CD4-positive, alpha-beta T cell treated with Interferon gamma for 1 hour (primary cell): ENCODE results near the gene FHIT.

Experiments
- DNase-seq: peaks from one replicate; pipeline ENCODE4 v3.0.0-alpha.2; 2020

The FHIT gene

DNA sequence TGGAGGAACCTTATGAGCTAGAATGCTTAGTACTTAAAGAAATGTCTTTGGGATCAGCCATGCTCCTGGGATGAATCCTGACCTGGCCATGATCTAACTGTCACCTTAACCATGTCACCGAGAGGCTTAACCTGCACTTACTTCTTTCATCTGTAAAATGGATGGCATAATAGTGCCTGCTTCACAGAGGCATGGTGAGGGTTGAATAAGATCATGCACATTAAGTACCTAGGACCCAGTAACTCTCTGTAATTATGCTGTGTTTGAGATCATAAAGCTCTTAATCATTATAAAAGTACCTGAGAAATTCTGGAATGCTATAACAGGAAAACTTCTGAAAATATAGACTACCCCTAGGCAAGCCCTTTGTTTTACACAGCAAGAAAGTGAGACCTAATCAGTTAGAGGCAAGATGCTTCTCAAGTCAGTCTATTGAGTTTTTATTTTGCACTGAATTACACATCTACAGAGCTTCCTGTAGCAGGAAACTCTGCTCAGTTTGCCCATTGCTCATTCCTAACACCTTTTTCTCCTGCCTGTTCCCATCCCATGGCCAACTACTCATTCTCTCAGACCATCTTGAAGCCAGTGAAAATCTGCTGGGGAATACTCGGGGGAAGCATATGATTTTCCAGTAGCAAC lies 1185.9 kb downstream of the FHIT start:
- DNase-seq: no peak

DNA sequence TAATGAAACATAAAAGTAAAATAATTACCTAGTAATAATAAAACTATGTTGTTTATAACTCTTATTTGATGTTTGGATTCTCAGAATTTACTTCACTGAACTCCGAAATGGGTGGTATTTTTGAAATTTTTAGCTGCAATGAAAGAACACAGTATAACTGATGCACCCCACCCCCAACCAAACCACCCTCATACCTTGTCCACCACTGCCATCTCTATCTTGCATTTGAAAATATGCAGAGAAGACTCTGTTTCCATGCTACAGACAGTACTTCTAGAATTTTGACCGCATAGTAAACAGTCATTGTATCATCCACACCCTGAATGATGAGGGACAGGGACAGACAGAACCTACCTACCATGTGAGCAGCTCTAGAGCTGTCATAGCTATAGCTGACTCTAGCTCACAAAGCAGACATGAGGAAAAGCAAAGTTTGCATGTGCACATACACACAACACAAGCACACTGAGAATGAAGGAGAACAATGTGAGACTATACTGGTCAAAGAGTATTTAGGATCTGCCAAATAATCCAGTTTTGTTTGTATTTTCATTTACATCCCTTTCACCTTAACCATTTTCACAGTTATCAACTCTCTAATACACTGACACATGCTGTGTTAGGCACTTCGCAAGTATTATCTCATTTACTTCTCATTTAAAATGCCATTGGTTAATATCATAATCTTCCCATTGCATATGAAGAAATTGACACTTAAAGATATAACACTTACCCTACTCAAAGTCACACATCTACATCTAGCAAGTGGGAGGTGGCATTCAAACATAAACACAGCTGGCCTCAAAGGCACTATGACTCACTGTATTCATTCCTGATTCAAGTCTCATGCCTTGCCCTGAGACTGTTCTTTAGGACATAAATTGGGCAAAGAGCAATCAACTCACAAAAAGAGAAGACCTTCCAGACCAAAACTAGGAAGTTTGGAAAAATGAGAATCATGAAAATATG lies 1186.8 kb downstream of the FHIT start:
- no peak for DNase-seq

DNA sequence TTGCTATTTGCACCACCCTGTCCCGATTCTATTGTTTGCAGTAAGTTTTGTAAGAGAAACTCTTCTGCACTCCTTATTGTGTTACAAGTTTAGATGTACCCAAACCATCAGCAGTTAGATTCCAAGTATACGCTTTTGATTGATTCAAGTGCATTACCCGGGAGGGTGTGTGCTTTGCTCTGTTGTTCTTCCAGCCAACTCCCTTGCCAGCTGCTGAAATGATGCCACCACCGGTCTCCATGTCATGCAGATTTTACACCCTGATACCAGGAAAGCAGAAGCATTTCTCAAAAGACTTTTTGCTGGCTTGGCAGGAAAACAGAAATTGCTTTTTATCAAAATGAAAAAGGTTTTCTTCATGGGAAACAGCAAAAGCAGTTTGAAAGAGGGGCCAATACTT lies 1194.8 kb downstream of the FHIT start:
- DNase-seq: peak; percentile 13

DNA sequence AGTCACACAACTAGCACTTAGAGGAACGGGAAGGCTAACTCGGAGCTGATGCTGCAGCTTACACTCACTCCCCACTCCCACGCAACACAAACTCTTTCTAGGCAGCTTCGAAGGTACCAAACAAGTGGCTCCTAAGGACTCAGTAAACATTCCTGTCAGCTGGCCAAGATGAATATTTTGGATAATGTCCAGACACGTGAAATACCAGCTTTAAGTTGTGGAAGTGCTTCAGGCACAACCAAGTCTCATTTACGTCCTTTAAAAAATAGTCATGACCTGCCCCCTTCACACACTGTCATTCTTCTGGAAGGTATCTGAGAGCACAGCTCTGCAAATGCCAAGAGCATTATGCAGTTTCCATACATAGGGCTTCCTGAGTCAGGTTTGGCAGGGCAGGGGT lies 1195.5 kb downstream of the FHIT start:
- no peak for DNase-seq

DNA sequence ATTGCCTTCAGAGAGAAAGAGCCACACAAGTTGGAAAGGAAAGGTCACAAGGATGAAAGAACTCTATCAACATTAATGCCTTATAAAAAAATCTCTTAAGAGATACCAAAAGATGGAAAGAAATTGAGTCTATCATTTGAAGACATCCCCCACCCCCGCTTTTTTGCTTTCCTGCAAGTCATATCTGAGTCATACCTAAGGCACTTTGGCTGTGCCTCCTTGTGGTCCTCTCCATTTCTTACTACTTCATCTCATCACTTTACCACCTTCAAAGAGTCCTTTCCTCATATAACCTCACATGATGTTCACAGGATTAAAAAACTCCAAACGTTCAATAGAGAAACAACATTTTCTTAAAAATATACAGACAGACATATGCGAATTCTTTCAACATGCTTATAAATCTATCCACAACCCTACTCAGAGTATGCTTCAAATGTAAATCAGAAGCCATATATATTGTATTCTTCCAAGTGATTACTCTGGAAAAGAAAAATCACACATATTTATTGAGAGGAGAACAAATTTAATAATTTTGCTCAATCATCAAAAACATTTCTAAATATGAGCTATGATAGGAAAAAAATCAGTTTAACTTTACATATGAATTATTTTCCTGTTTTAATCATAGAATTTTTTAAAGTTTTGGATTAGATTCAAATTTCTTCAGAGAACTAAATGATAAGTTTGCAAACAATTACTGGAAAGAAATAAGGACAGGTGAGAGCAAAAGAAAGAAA lies 1197.6 kb downstream of the FHIT start:
- DNase-seq: no peak

DNA sequence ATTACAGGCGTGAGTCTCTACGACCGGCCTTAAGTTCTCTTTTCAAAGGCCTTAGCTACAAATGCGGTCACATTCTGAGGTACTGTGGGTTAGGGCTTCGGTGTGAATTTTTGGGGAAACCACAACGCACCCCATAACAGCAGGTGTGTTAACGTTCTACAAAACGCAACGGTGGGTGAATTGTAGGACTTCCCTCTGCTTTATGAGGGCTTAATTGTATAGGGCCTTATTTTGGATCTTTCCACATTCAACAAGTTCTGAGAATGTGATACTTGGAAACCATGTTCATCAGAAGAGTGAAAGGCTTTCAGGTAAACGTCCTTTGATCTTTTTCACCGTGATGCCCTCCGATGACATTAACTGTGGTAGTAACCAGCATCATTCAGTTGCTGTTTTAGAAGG lies 1202.8 kb downstream of the FHIT start:
- peak; percentile 46 for DNase-seq

DNA sequence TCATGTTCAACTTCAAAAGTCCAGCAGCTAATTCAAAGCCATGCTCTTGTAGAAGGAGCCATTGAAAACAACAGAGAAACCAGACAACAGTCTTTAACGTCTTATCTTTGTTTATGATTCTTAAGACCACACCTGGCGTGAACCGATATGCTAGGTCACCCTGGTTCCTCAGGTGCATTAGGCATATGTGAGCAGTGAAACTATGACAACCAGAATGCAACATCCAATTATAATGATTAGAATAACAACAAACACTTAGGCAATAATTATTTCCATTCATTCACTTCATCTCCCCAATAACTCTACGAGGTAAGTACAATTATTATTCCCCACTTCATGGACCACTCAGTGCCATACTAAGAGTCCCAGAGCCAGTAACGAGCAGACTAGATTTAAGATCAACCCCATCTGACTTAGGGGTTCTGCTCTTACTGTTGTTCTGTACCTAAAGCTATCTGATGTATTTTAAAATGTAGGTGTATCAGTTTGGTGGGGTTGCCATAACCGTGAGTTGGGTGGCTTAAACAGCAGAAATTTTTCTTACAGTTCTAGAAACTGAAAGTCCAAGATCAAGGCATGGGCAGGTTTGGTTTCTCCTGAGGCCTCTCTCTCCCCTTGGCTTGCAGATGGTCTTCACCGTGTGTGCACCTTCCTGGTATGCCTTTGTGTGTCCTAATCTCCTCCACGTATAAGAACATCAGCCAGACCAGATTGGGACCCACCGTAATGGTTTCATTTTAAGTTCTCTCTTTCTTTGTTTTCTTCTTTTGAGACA lies 1203.6 kb downstream of the FHIT start:
- peak; percentile 2 for DNase-seq

DNA sequence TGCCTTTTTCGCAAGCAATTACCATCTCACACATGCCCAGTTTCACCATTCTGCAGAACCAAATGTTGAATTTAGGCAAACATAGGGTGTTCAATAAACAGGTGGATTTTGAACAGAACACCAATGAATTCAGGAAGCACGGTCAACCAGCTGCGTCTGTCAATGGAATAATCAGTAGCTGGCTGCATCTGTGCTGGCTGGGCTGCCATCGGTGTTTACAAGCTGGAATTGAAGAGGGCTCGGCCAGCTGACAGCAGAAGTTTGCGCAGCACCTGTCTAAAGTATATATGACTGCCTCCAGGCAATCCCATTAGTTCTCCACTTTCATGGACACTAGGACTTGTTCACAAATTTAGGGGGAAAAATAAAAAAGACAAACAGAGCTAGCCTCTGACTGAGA lies 1205.0 kb downstream of the FHIT start:
- DNase-seq: no peak

DNA sequence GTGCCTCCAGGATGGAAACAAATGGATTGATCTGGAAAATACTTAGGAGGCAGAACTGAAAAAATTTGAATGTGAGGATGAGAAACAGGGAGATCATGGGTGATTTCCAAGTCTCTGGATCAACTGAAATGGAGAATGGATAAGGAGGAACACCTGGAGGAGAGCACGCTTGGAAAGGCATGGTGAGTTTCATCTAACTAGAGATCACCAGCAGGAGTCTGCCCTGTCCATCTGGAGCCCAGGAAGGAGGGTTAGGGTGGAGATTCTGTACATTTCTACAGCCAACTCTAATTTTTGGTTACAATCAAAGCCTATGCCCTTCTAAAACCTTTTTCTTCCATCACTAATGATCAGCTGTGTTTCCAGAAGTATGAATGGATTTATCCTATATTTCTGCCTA lies 1205.6 kb downstream of the FHIT start:
- DNase-seq: no peak

DNA sequence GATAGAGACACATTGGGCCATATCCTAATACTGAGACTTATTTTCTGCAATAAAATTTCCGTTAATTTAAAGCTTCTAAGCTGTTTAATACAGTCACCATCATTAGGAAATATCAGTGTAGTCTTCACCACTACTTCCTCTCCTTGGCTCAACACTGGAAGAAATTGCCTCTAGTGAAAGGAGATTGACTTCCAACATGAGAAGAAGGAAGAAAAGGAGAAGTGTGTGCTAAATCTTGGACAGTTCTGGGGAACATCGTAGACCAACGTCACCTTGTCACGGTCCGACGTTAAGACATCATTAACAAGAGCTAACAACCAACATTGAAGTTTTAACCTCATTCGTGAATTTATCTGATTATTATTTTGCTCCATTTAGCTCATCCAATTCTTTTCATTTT lies 1214.4 kb downstream of the FHIT start:
- no peak for DNase-seq

DNA sequence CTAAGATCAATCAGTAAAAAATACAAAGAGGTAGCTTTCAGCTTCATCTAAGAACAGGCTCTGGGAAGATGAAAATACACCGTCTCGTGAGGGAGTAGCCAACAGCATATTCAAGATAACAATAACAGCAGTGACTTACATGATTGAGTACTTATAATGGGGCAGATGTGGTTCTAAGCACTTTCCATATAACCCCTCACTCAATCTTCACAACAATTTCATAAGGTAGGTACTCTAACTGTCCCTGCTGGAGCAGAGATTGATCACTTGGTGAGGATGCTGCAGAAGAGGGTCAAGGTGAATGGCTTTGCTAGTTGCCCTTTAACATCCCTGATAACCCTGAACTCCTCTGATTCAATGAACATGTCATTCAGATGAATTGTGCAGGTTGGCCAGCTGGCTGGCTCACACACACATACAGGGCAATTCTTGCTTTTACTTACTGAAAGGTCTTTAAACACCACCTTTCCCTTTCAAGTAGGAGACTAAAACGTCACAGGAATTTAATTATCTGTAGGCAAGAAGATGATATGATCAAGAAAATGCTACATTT lies 1217.3 kb downstream of the FHIT start:
- no peak for DNase-seq

DNA sequence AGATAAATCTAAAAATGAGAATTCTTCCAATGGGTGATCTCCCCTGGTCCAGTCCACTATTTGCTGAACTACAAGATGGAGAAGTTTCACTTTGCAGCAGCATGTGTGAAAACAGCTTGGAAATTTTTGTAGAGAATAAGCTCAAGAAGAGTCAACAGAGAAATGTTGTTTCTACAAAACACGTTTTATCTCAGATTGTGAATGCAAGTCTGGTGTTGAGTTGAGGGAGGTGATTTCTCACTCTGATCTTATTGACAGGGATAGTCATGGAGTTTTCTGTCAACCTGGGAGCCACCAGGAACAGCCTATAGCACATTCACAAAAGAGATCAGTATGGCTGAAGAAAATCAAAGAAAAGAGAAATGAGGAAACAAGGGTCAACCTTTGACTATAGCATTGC lies 1220.3 kb downstream of the FHIT start:
- no peak for DNase-seq

DNA sequence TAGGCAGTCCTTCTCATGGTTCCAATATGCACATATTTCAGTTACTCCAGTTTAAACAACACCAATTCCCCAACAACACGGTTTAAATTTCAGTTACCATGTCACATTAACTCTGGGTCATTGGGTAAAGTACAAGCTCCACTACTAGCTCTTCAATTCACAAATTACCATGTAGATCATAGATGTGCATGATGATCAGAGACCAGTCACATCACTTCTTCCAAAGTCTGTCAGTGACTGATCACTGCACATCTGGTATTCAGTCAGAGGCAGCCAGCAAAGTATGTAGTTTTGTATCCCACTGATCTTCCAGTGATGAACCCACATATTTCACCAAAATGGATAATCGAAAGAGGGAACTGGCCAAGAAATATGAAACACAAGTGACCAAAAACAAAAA lies 1223.0 kb downstream of the FHIT start:
- no peak for DNase-seq

DNA sequence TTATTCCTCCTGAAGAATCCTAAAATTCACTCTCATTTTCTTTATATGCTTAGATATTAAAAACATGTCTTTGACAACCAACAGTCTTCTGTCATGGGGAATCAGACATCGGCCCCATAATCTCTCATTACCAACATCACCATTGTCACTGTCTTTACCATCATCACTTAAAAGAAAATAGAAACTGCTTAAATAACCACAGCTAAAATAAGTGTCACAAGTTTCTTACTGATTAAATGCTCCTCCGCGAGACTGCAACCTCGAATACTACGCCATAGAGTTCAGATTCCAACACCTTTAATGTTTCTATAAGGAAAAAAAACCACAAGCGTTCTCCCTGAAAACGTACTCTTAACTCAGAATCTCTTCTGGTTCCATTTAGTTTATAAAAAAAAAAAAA lies 1223.9 kb downstream of the FHIT start:
- DNase-seq: no peak

DNA sequence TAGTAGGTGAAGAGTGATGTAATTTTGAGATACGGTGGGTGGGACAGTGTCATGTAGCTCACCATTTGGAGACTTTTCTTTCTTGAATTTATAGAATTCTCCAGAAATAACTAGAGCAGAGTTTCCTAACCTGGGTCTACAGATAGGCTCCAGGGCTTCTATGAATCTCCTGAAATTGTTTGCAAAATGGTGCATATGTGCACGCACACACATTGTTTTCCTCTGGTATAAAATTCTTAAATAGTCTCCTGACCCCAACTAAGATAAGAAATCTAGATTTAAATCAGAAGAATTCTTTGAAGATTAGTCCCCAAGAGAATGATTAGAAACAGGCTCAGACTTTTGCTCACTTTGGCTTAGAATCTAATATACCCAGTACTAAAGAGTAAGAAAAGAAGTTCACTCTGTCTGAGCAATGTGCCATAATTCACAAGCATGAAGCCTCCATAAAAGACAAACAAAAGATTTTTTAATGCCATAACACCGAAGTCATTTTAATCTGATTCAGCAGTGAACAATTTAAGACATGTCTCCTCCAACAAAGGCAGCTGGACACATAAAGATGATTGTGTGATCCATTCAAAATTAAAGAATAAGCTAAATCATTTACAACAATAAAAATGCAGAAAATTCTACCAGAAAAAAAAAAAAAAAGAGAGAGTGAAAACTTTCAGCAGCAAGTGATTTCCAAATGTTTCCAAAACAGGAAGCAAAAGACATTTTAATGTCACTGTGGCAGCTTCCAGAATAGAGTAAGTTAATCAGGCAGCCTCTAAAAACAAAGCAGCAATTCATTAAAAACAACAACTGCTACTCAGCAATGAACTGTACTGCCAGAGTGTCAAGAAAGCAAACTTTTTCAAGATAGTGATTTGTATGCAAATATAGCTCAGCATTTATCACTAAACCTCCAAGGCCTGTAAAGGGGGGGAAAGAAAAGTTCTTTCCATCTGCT lies 1225.9 kb downstream of the FHIT start:
- no peak for DNase-seq

DNA sequence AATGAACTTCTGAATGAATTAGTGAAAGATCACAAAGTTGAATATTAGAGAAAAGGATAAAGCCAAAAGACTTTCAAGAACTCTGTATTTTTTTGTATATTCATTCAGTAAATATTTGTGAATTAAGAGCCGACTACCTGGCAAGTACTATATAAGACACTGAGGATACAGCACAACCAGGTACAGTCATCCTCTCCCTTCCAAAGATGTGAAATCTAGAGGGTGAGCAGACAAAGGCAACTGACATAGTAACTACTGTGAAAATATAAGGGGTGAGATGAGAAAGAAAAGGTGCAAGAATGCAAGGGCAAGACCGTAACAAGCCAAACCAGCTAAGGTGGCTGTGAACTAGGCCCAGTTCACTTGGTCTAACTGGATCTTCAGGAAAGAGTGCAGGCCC lies 1226.9 kb downstream of the FHIT start:
- no peak for DNase-seq

DNA sequence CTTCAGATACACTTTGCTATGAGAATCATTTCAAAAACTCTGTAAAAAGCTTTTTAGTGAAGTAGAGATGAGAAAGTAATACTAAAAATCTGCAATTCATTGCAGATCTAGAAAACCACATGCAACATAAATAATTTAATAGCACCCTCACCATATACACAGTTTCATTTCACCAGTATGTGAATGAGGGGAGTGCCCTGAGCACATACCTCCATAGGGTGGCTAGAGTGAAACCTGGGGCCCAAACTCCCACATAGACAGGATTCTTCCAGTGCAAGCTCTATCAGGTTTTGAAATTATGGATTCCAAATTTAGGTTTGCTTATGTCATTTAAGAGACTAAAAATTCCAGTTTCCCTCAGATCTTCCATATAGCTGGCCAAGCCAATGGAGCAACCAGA lies 1228.1 kb downstream of the FHIT start:
- DNase-seq: no peak

DNA sequence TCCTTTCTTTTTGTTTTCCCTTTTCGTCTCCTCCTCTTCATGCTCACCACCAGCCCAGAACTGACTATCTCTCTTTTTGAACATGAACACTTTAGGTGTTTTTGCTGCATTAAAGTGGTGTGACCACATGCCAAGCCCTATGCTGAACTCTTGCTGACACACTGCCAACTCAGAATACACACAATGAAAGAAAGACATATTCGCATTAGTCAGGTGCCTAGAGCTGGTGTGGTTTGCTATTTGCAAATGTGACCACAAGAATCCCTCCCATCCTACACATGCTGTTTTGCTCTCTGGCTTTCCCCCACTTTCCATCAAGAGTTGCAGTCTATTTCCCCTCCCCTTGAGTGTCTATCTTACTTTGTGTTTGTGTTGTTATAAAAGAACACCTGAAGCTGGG lies 1233.6 kb downstream of the FHIT start:
- peak; percentile 45 for DNase-seq

DNA sequence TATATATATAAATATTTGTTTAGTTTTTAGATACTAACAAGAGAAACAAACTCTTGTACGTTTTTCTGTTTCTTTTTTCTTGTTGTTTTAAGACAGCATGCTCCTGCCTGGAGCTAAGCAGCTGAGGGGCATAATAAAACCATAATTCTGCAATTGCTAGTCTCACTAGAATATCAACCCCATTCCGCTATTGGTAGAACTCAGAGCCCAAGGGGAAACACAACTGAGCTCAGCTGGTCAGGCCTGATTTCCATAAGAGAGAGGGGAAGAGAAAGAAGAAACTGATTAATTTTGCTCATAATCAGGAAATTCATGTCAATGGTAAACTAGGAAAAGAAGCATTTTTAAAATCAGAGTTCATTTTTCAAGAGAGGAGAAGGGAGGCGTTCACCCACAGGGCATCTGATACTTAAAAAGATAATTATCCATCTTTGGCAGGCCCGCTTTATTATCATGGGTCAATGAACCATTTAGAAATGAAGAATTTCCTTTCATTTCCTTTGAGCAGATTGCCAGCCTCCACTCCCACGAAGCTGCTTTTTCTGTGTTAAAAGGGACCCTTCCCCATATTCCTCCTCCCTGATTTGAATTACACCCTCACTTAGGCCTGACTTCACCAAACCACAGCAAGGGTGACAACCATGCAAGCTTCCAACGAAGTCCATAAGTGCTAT lies 1236.1 kb downstream of the FHIT start:
- no peak for DNase-seq

DNA sequence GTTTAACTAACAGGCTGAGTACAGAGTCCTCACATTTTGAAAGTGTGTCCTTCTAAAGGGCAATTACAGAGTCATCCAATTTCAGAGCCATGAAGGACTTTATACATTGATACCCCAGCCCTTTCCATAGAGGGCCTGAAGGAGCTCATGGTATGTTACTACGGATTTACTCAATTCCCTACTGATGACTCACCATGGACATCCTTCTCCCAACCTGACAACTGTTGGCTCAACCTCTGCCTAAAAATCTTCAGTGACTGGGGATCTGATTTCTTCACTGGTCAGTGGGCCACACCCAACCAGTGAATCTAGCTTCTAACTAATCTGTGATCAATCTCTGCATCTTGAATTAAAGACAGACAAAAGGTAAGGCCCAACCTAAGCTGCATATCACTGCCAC lies 1238.0 kb downstream of the FHIT start:
- no peak for DNase-seq

DNA sequence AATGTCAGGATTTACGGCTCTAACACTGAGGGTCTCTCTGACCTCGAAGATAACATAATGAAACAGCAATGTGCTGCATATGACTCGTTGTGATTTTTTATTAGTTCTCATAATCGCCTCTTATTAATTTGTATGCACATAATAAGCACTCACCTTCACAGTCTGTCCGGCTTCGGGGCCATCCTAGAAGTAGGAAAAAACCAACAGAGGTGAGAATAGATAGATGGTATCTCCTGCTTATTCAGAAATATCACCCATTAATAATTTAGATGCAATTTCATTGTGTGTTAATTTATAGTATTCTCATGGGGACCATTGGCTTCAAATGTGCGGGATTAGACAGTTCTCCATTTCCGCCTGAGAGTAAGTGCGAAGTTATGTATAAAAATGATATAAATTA lies 1240.0 kb downstream of the FHIT start:
- no peak for DNase-seq
